ENCODE results near the gene MARS1. TPM values are rescaled to one million over a fixed set of nuclear protein-coding genes. Genes with fewer than 3 reads are reported as not detected.

MARS1 gene
- total RNA-seq, 1 donor from 2014 or later, result 351 TPM

GRCh38 chr12:57547288-57548012 lies 59.6 kb downstream of the MARS1 start:
- Mint-ChIP-seq H3K9me3 (ENCODE audit: unreplicated experiment) (peaks cover 3% of the 10 kb centered on the region), H3K36me3 (ENCODE audit: low read depth, unreplicated experiment) (peaks cover 13% of the 10 kb centered on the region), H3K4me3 (ENCODE audit: unreplicated experiment) (peak overlapping the region; percentile 98), H3K27me3 (ENCODE audit: low read depth, unreplicated experiment) (peaks cover 11% of the 10 kb centered on the region), H3K4me1 (ENCODE audit: low read depth, unreplicated experiment) (peaks cover 31% of the 10 kb centered on the region), H3K27ac (ENCODE audit: unreplicated experiment) (peak overlapping the region; percentile 87)
- FAIRE-seq (peak; percentile 56), DNase-seq (ENCODE audit: low read depth) (no peak)
- H3K4me1 ChIP-seq (ENCODE audit: insufficient read depth, low read length), result peaks cover 23% of the 10 kb centered on the region
- peaks cover 30% of the 10 kb centered on the region for H4K20me1 ChIP-seq (ENCODE audit: insufficient read depth, low read length)
- peaks cover 3% of the 10 kb centered on the region for H3K36me3 ChIP-seq (ENCODE audit: insufficient read depth, low read length)
- peak overlapping the region; percentile 91 for H3K27ac ChIP-seq (ENCODE audit: low read depth, low read length)
- peak overlapping the region; percentile 79 for H2AFZ ChIP-seq (ENCODE audit: low read depth, low read length)
- H3K4me2 ChIP-seq (ENCODE audit: low read length), result peak overlapping the region; percentile 99
- H3K9ac ChIP-seq (ENCODE audit: low read length), result peak overlapping the region; percentile 100
- TF ChIP-seq CTCF (IDR thresholded peaks at IDR 0.05; ENCODE audit: insufficient read depth, low read depth, low read length) (no peak), EZH2 (IDR thresholded peaks at IDR 0.05; ENCODE audit: insufficient read depth, low read length) (no peak)
- H3K9me3 ChIP-seq (ENCODE audit: insufficient read depth, low read depth, low read length), result no peaks in the 10 kb centered on the region
- peaks cover 10% of the 10 kb centered on the region for H3K27me3 ChIP-seq (ENCODE audit: insufficient read depth, low read length)
- H3K4me3 ChIP-seq (ENCODE audit: insufficient read depth, low read depth, low read length), result peak overlapping the region; percentile 90
- H3K79me2 ChIP-seq (ENCODE audit: insufficient read depth, low read length), result peaks cover 38% of the 10 kb centered on the region

GRCh38 chr12:57548013-57548315 lies 60.1 kb downstream of the MARS1 start:
- H3K9me3 Mint-ChIP-seq (ENCODE audit: unreplicated experiment), result peaks cover 3% of the 10 kb centered on the region
- H3K9ac ChIP-seq (ENCODE audit: low read length), result no peak overlapping the region
- H3K27ac ChIP-seq (ENCODE audit: low read depth, low read length), result no peak overlapping the region
- FAIRE-seq, result no peak
- no peak for TF ChIP-seq CTCF (IDR thresholded peaks at IDR 0.05; ENCODE audit: insufficient read depth, low read depth, low read length)
- TF ChIP-seq EZH2 (IDR thresholded peaks at IDR 0.05; ENCODE audit: insufficient read depth, low read length), result no peak
- peaks cover 30% of the 10 kb centered on the region for H4K20me1 ChIP-seq (ENCODE audit: insufficient read depth, low read length)
- H3K4me1 Mint-ChIP-seq (ENCODE audit: low read depth, unreplicated experiment), result peaks cover 36% of the 10 kb centered on the region
- H3K27ac Mint-ChIP-seq (ENCODE audit: unreplicated experiment), result no peak overlapping the region
- H3K4me3 ChIP-seq (ENCODE audit: insufficient read depth, low read depth, low read length), result no peak overlapping the region
- peaks cover 38% of the 10 kb centered on the region for H3K79me2 ChIP-seq (ENCODE audit: insufficient read depth, low read length)
- no peak for DNase-seq (ENCODE audit: low read depth)
- H3K9me3 ChIP-seq (ENCODE audit: insufficient read depth, low read depth, low read length), result no peaks in the 10 kb centered on the region
- H2AFZ ChIP-seq (ENCODE audit: low read depth, low read length), result no peak overlapping the region
- peaks cover 28% of the 10 kb centered on the region for H3K4me1 ChIP-seq (ENCODE audit: insufficient read depth, low read length)
- peaks cover 13% of the 10 kb centered on the region for H3K36me3 Mint-ChIP-seq (ENCODE audit: low read depth, unreplicated experiment)
- peaks cover 10% of the 10 kb centered on the region for H3K27me3 ChIP-seq (ENCODE audit: insufficient read depth, low read length)
- H3K27me3 Mint-ChIP-seq (ENCODE audit: low read depth, unreplicated experiment), result peaks cover 11% of the 10 kb centered on the region
- H3K4me3 Mint-ChIP-seq (ENCODE audit: unreplicated experiment), result peak overlapping the region; percentile 98
- peaks cover 3% of the 10 kb centered on the region for H3K36me3 ChIP-seq (ENCODE audit: insufficient read depth, low read length)
- no peak overlapping the region for H3K4me2 ChIP-seq (ENCODE audit: low read length)

- H3K36me3 Mint-ChIP-seq (ENCODE audit: low read depth, unreplicated experiment), result peaks cover 11% of the 10 kb centered on the region
- Histone ChIP-seq H4K20me1 (ENCODE audit: insufficient read depth, low read length) (peaks cover 27% of the 10 kb centered on the region), H3K27ac (ENCODE audit: low read depth, low read length) (no peak overlapping the region), H3K36me3 (ENCODE audit: insufficient read depth, low read length) (peaks cover 3% of the 10 kb centered on the region), H3K79me2 (ENCODE audit: insufficient read depth, low read length) (peaks cover 35% of the 10 kb centered on the region), H3K4me2 (ENCODE audit: low read length) (no peak overlapping the region), H3K9me3 (ENCODE audit: insufficient read depth, low read depth, low read length) (no peaks in the 10 kb centered on the region), H3K4me1 (ENCODE audit: insufficient read depth, low read length) (peaks cover 33% of the 10 kb centered on the region), H3K4me3 (ENCODE audit: insufficient read depth, low read depth, low read length) (no peak overlapping the region), H3K27me3 (ENCODE audit: insufficient read depth, low read length) (peaks cover 10% of the 10 kb centered on the region), H2AFZ (ENCODE audit: low read depth, low read length) (no peak overlapping the region), H3K9ac (ENCODE audit: low read length) (no peak overlapping the region)
- no peak for FAIRE-seq
- H3K4me3 Mint-ChIP-seq (ENCODE audit: unreplicated experiment), result peak overlapping the region; percentile 81
- peaks cover 41% of the 10 kb centered on the region for H3K4me1 Mint-ChIP-seq (ENCODE audit: low read depth, unreplicated experiment)
- H3K27ac Mint-ChIP-seq (ENCODE audit: unreplicated experiment), result no peak overlapping the region
- H3K27me3 Mint-ChIP-seq (ENCODE audit: low read depth, unreplicated experiment), result peaks cover 11% of the 10 kb centered on the region
- DNase-seq (ENCODE audit: low read depth), result no peak
- peaks cover 3% of the 10 kb centered on the region for H3K9me3 Mint-ChIP-seq (ENCODE audit: unreplicated experiment)
- TF ChIP-seq CTCF (IDR thresholded peaks at IDR 0.05; ENCODE audit: insufficient read depth, low read depth, low read length), result no peak
- no peak for TF ChIP-seq EZH2 (IDR thresholded peaks at IDR 0.05; ENCODE audit: insufficient read depth, low read length)
These were observed 60.6 kb downstream of the MARS1 start for GRCh38 chr12:57548488-57548887.
